Esophagus squamous epithelium (tissue), 5 donors: ENCODE measurements around the gene CDK12. TPM values are rescaled to one million over a fixed set of nuclear protein-coding genes. Genes with fewer than 3 reads are reported as not detected.
"Not testable (repeated sequence)": the region's sequence is repeated elsewhere in the genome, so short reads cannot be mapped to it uniquely, and the experiment has no call there.

Experiments used
- DNase-seq: peaks from one replicate; lab custom pipeline; 2025; lab: John Stamatoyannopoulos, UW
- H3K27ac ChIP-seq, 4 donors: fragments of 200-600 bp; sonication (generic); one replicate each; pipeline ENCODE4 v1.5.1; 2016 to 2019; ENCODE audit warnings: mild to moderate bottlenecking in 1 of 4
- H3K27me3 ChIP-seq, 4 donors: fragments of 200-600 bp; sonication (generic); 1 replicate in 3 of 4; 2 replicates in 1 of 4; pipeline versions ENCODE4 v1.5.1 to v1.6.0; 2017 to 2021; ENCODE audit warnings: antibody characterized with exemption in 1 of 4
- H3K36me3 ChIP-seq, 3 donors: fragments of 200-600 bp; sonication (generic); one replicate each; pipeline ENCODE4 v1.5.1; 2016 to 2019
- H3K4me1 ChIP-seq, 3 donors: fragments of 200-600 bp; sonication (generic); one replicate each; pipeline ENCODE4 v1.5.1; 2017 to 2019
- H3K4me3 ChIP-seq, 4 donors: fragments of 200-600 bp; sonication (generic); 1 replicate in 3 of 4; 2 replicates in 1 of 4; pipeline ENCODE4 v1.5.1; 2016 to 2019; ENCODE audit warnings: mild to moderate bottlenecking in 2 of 4, moderate library complexity in 1 of 4
- H3K9me3 ChIP-seq, 3 donors: fragments of 200-600 bp; sonication (generic); one replicate each; pipeline ENCODE4 v1.5.1; 2016 to 2019
- POLR2A ChIP-seq, 4 donors: fragments of 450-650 bp; IDR thresholded peaks; one replicate each; pipeline ENCODE4 v1.6.1; 2017; ENCODE audit warnings: antibody characterized with exemption in 4 of 4, mild to moderate bottlenecking in 4 of 4, moderate library complexity in 3 of 4
- WGBS, 2 donors: methylation state at CpG; one replicate each; pipeline ENCODE4 v1.1.5; 2018; 5-methylcytosine and 5-hydroxymethylcytosine counted together
- intact Hi-C: fragments of 100-400 bp; cut with DNase I; formaldehyde crosslinking; loops from one replicate; pipeline ENCODE4 v1.15.0; 2022
- total RNA-seq, 4 donors: library from RNA; depleted of rRNA; stranded (reverse); fragments of >200 nt; gene quantifications; one replicate each; pipeline ENCODE4 v1.1.0, GENCODE V29; 2016
- TF ChIP-seq, protein P1 (sequence below), 6 experiments: fragments of 450-650 bp in 4 of 6; fragments of 200-600 bp in 2 of 6; sonication (generic) in 2 of 6; IDR thresholded peaks; one replicate each; pipeline ENCODE4 v1.5.1; 2016 to 2019; ENCODE audit warnings: antibody characterized with exemption in 6 of 6, mild to moderate bottlenecking in 4 of 6, moderate library complexity in 4 of 6
- donor health status: DM: yes; HTN: yes; CAD: no.

The CDK12 gene
- total RNA-seq, 4 donors from 2014 or later: 22.9 to 47.3 (median 33.5) TPM

DNA sequence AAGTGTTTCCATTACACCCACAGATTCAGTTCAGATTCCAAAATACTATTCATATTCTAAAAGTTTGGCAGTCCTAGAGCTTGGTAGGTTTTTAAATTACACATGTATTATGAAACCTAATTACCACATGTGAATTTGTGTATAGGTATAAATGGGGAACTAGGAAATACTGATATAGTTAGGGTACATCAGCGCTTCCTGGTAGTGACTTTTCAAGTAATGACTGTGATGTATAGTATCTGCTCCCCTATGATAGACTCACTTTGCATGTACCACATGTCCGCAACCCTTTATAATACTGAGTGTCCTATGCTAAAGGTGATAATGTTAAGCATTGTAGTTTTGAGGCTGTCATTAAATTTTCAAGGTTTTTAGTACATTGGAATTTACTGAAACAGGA lies 22.9 kb downstream of the CDK12 start:
- Histone ChIP-seq H3K27ac (no peak overlapping the region), H3K27me3 (no peaks in the 10 kb centered on the region), H3K36me3 (peaks cover 0 to 75% (median 0%) of the 10 kb centered on the region in 3 donors), H3K4me3 (no peak overlapping the region), H3K4me1 (peaks cover 0 to 17% (median 0%) of the 10 kb centered on the region in 3 donors), H3K9me3 (no peaks in the 10 kb centered on the region)
- DNase-seq: no peak
- TF ChIP-seq, protein P1, sequence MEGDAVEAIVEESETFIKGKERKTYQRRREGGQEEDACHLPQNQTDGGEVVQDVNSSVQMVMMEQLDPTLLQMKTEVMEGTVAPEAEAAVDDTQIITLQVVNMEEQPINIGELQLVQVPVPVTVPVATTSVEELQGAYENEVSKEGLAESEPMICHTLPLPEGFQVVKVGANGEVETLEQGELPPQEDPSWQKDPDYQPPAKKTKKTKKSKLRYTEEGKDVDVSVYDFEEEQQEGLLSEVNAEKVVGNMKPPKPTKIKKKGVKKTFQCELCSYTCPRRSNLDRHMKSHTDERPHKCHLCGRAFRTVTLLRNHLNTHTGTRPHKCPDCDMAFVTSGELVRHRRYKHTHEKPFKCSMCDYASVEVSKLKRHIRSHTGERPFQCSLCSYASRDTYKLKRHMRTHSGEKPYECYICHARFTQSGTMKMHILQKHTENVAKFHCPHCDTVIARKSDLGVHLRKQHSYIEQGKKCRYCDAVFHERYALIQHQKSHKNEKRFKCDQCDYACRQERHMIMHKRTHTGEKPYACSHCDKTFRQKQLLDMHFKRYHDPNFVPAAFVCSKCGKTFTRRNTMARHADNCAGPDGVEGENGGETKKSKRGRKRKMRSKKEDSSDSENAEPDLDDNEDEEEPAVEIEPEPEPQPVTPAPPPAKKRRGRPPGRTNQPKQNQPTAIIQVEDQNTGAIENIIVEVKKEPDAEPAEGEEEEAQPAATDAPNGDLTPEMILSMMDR (IDR thresholded peaks at IDR 0.05): no peak
- no peak for TF ChIP-seq POLR2A (IDR thresholded peaks at IDR 0.05)
- WGBS, 2 donors: 84 to 97% methylated on average over 2 of the region's 2 CpGs
- intact Hi-C loops: no loop called here

DNA sequence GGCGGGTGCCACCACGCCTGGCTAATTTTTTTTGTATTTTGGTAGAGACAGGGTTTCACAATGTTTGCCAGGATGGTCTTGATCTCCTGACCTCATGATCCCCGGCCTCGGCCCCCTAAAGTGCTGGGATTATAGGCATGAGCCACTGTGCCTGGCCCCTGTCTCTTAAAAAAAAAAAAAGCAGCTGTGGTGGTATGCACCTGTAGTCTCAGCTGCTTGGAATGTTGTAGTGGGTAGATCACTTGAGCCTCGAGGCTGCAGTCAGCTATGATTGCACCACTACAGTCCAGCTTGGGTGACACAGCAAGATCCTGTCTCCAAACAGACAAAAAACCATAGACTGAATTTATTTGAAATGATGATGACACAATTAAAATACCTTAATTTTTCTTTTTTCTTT lies 24.3 kb downstream of the CDK12 start:
- no peak for DNase-seq

DNA sequence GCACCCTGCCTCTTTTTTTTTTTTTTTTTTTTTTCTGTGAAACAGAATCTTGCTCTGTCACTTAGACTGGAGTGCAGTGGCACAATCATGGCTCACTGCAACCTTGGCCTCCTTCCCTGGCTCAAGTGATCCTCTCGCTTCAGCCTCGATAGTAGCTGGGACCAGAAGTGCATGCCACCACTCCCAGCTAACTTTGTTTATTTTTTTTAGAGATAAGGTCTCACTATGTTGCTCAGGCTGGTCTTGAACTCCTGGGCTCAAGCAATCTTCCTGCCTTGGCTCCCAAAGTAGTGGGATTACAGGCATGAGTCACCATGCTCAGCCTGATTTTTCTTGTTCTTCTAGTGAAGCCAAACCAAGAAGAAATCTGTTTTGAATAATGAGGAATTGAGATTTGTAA lies 25.0 kb downstream of the CDK12 start:
- no peak for DNase-seq
- intact Hi-C loops: no loop called here
- no peaks in the 10 kb centered on the region for H3K9me3 ChIP-seq

More for the DNA sequence above, 24.3 kb downstream of the CDK12 start:
- no peak overlapping the region for H3K27ac ChIP-seq
- no peaks in the 10 kb centered on the region for H3K9me3 ChIP-seq
- 71 to 72% methylated on average over 3 of the region's 5 CpGs for WGBS, 2 donors
- no peaks in the 10 kb centered on the region for H3K27me3 ChIP-seq
- H3K4me3 ChIP-seq: no peak overlapping the region
- TF ChIP-seq POLR2A (IDR thresholded peaks at IDR 0.05): no peak
- TF ChIP-seq, protein P1 (IDR thresholded peaks at IDR 0.05): no peak
- H3K36me3 ChIP-seq: peaks cover 0 to 76% (median 0%) of the 10 kb centered on the region in 3 donors
- H3K4me1 ChIP-seq: peaks cover 0 to 11% (median 0%) of the 10 kb centered on the region in 3 donors
- intact Hi-C loops: no loop called here

DNA sequence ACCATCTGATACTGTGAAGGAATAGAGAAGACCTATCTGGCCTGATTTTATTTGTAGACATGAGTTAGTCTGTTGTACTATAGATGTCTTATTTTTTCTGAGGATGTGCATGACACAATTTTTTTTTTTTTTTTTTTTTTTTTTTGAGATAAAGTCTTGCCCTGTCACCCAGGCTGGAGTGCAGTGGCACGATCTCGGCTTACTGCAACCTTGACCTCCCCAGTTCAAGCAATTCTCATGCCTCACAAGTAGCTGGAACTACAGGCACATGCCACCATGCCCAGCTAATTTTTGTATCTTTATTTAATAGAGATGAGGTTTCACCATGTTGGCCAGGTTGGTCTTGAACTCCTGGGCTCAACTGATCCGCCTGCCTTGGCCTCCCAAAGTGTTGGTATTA lies 26.2 kb downstream of the CDK12 start:
- H3K27me3 ChIP-seq, H3K27ac ChIP-seq, DNase-seq, H3K9me3 ChIP-seq, H3K4me3 ChIP-seq, intact Hi-C loops: not testable (repeated sequence)
- H3K4me1 ChIP-seq: peaks cover 0 to 11% (median 0%) of the 10 kb centered on the region in 3 donors
- peaks cover 0 to 76% (median 10%) of the 10 kb centered on the region in 3 donors for H3K36me3 ChIP-seq
- 92 to 97% methylated on average over 2 to 3 of the region's 3 CpGs for WGBS, 2 donors

More for the DNA sequence above, 25.0 kb downstream of the CDK12 start:
- peaks cover 0 to 11% (median 0%) of the 10 kb centered on the region in 3 donors for H3K4me1 ChIP-seq
- no peak for TF ChIP-seq POLR2A (IDR thresholded peaks at IDR 0.05)
- TF ChIP-seq, protein P1 (IDR thresholded peaks at IDR 0.05): no peak
- no peak overlapping the region for H3K4me3 ChIP-seq
- no peaks in the 10 kb centered on the region for H3K27me3 ChIP-seq
- peaks cover 0 to 76% (median 3%) of the 10 kb centered on the region in 3 donors for H3K36me3 ChIP-seq
- WGBS, 2 donors: 51 to 58% methylated on average over 2 of the region's 2 CpGs
- H3K27ac ChIP-seq: no peak overlapping the region

GRCh38 chr17:39487946-39488345 lies 26.7 kb downstream of the CDK12 start:
- no peak overlapping the region for H3K27ac ChIP-seq
- 79 to 92% methylated on average over 3 to 4 of the region's 4 CpGs for WGBS, 2 donors
- no peak overlapping the region for H3K4me3 ChIP-seq
- no peaks in the 10 kb centered on the region for H3K9me3 ChIP-seq
- DNase-seq: no peak
- intact Hi-C loops: no loop called here
- H3K4me1 ChIP-seq: peaks cover 0 to 11% (median 0%) of the 10 kb centered on the region in 3 donors
- no peak for TF ChIP-seq POLR2A (IDR thresholded peaks at IDR 0.05)
- TF ChIP-seq, protein P1 (IDR thresholded peaks at IDR 0.05): no peak
- no peaks in the 10 kb centered on the region for H3K27me3 ChIP-seq
- peaks cover 0 to 76% (median 15%) of the 10 kb centered on the region in 3 donors for H3K36me3 ChIP-seq

GRCh38 chr17:39496921-39497320 lies 35.6 kb downstream of the CDK12 start:
- peaks cover 16 to 97% (median 52%) of the 10 kb centered on the region in 3 donors for H3K36me3 ChIP-seq
- H3K4me3 ChIP-seq, DNase-seq, H3K4me1 ChIP-seq, H3K27me3 ChIP-seq, H3K9me3 ChIP-seq, intact Hi-C loops, H3K27ac ChIP-seq: not testable (repeated sequence)
- 89 to 92% methylated on average over 3 to 10 of the region's 12 CpGs for WGBS, 2 donors
